Activated T-cell treated with anti-CD3 and anti-CD28 coated beads, Interleukin-2, amount 50 U/mL, for 48 hours (primary cell): ENCODE data around the gene LYPD5.

Experiments
- DNase-seq, 2 experiments: peaks; one replicate each; pipeline ENCODE4 v3.0.0-alpha.2; 2020

The LYPD5 gene

DNA sequence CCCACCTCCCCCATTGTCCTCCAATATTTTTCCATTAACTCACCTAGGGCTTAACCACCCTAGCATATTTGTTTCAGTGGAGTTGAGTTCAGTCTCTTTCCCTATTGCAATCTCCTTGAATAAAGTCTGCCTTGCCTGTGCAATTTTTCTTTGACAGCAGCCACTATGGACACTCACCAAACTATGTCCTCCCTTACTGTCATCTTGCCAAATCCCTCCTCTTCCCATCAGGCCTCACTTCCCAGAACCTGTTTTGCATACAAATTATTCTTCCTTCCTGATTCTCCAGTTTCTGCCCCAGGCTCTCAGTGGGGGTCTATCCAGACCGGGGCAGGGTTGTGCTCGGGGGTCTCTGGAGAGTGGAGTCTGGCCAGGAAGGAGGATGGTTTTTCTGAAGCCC lies 2.2 kb upstream of the LYPD5 start:
- DNase-seq = no peak

DNA sequence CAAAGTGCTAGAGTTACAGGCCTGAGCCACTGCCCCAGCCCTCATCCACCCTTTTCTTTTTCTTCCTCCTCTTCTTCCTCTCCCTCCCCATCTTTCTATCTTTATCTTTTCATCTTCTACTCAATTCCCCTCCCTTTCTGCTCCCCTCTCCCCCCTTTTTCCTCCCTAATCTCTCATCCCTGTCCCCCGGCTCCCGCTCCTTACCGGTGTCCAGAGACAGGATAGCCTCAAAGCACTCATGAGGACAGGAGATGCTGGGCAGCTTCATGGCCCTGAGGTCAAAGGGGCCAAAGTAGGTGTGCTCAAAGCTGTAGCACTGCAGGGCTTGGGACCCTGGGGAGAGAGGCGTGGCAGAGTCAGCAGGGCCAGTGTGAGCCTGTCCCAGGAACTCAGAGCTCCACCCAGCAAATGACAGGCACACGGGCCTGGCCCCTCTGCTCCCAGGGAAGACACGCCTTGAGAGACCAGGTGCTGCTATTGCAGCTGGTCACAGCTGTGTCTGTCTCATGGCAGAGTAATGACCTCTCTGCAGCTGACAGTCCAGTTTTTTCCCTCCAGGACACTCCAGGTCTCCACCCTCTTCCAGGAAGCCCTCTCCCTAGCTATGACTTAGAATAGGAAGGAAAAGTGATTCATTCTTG lies 2.6 kb downstream of the LYPD5 start:
- no peak for DNase-seq

DNA sequence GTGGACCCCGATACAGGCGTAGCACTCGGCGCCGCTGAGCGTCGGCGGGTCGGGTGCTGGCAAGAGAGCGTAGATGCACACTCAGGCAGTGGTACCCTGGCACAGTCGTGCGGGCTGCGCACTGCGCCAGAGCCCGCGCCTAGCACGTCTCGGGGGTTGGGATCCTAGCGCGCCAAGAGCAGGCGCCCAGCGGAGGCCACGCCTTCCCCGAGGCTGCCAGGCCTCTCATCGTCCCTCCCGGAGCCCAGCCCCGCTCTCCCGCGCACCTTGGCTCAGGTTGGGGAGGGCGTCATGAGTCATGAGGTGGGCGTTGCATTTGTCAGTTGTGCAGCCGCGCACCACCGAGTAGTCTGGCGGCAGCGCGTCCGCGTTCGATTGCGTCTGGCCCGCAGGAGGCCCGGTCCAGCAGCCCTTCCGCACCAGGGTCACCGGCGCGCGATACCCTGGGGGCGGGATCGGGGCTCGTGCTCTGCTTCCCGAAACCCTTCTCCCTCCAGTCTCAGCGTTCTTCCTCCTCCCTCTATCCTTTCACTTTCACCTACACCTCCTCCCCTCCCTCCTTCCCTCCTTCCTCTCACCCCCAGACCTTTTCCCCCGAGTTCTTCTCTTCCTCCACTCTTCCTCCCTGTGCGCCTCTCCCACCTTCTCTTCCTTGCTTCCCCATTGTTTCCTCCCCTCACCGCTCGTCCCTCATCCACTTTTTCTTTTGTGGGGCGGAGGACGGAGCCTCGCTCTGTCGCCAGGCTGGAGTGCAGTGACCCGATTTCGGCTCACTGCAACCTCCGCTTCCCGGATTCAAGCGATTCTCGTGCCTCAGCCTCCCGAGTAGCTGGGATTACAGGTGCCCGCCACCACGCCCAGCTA lies 3.5 kb downstream of the LYPD5 start:
- DNase-seq = peak; percentile 77 to 83

DNA sequence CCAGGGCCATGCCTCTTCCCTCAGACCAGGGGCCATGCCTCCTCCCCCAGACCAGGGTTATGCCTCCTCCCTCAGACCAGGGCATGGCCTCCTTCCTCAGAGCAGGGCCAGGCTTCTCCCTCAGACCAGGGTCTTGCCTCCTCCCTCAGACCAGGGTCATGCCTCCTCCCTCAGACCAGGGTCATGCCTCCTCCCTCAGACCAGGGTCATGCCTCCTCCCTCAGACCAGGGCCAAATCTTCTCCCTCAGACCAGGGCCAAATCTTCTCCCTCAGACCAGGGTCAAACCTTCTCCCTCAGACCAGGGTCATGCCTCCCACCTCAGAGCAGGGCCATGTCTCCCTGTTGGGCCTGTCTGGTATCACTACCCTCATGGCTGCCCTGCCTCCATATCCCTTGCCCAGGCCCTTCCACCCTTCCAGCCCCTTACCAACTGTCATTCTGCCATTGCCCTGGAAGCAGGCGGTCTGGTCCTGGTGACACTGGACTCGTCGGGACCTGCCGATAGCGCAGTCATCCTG lies 4.2 kb downstream of the LYPD5 start:
- no peak for DNase-seq

DNA sequence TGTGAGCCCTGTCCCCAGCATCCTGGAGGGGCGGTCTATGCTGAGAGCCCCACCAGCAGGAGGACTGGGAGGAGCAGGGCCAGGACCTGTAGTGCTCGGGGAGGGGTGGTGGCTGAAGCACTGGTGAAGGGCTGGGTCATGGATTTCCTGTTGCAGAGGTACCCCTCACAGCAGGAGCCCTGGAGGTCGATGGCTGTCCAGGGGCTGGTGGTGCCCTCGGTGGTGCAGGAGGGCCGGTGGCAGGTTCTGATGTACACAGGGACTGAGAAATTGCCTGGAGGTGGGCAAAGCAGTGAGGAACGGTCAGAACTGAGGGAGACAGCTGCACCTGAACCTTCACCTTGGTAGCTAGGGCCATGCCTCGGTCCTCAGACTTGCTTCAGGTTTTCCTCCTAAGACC lies 4.7 kb downstream of the LYPD5 start:
- no peak for DNase-seq

DNA sequence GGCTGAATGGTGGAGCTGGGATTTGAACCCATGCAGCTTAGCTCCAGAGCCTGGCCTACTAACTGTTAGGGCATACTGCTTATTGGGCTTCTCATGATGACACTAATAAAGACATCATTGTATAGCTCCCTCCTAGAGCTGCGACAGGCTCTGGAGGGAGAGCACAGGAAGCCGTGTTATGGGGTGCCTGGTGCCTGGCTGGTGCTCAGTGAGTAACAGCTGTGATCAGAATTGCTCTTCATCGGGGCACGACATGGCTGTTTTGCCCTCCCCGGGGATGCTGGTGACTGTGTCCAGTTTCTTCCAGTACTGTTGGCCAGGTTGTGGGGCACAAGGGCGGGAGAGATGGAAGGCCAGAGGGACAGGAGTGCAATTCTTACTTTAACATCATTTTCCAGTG lies 5.1 kb downstream of the LYPD5 start:
- DNase-seq = no peak

DNA sequence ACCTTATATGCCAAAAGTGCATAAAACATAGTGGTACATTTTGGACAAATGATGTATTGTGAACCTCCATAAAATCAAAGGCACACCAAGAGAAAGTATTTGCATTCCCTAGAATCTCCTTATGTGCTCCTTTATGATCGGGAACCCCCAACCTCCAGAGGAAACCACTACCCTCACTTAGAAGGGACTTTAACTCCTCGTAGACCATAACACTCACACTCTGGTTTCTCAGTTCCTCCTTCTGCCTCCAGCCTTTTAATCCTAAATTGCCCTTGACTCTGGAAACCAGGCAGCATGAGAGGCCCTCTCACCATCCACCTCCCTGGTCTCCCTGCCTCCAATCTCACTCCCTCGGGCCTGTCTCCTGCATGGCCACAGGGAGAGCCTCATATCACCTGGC lies 11.7 kb downstream of the LYPD5 start:
- no peak for DNase-seq

DNA sequence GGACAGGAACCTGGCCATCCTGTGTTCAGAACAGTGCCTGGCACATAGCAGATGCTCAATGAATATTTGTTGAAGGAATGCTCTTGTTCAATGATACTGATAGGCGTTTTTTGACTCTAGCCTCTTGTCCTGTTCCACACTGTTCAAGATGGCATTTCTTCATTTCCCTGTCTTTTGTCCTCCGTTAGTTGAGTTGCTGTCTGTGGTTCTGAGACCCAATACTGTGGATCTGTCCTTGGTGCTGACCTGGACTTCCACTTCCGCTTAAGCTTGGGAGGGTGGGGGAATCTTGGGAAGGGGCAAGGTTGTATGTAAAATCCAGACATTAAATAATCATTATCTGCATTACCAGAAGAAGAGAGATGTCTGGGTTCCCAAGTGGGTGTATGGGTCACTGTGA lies 13.2 kb downstream of the LYPD5 start:
- no peak for DNase-seq

DNA sequence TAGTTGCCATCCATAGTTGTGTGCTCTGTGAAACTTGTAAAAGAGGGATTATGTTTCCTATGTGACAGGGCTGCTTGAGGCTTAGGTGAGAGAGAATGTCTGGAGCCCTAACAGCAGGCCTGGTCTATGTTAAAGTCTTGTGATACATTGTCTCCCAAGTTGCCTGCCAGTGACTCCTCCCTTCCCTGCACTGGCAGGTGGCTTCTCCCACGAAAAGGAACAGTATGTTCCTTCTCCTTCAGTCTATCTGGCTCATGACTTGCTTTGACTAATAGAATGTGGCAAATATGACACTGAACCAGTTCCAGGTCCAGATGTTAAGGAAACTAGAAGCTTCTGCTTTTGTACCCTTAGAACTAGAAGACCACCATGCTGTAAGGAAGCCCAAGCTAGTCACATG lies 15.6 kb downstream of the LYPD5 start:
- DNase-seq = no peak

DNA sequence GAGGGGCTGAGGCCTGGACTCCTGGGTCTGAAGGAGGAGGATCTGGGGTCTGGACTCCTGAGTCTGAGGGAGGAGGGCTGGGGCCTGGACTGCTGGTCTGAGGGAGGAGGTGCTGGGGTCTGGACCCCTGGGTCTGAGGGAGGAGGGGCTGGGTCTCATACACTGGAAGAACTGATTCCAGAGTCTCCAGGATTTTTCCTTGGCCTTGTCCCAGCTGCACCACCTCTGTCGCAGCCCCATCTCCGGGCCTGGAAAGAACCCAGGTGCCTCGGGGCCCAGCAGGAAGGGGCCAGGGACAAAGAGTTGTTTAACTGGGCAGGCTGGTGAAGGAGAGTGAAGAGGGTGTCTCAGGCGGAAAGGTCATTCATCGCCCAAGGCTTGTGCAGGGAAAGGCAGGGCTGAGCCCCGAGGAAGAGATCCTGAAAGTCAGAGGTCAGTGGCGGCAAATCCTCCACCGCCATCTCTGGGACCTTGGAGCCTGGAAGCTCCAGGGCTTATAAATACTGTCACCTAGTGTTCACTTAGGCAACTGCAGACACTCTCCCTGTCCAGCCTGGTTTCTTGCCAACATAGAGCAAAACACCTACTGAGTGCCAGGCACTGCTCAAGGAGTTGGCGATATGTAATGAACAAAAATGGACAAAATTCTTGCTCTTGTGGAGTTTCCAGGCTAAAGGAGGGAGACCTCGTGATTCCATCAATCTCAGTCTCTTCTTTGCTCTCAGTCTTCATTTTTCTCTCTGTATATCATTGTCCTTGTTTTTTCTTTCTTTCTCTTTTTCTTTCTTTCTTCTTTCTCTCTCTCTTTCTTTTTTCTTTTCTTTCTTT lies 17.1 kb downstream of the LYPD5 start:
- peak; percentile 69 to 72 for DNase-seq

DNA sequence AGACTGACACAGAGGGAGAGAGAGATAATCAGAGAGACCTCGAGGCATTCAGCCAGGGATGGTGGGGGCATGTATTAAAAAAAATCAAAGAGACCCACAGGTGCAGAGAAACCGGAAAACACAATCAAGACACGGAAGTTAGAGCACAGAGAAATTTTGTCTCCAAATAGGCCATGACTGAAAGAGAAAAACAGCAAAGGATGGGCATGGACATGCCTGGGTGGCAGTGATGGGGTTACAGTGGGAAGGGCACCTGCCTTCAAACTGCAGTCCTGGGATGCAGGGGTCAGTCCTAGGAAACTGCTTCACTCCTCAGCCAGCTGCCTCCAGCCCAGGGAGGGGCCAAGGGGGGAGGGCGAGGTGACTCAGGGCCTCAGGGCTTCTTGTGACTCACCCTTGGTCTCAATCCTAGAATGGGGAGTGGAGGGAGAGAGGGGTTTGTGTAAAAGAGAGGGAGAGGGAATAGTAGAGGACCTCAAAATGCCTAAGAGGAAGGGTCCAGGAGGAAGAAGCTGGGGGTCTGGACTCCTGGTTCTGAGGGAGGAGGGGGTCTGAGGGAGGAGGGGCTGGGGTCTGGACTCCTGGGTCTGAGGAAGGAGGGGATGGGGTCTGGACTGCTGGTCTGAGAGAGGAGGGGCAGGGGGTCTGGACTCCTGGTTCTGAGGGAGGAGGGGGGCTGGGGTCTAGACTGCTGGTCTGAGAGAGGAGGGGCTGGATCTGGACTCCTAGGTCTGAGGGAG lies 17.8 kb downstream of the LYPD5 start:
- DNase-seq = peak; percentile 80 to 83

DNA sequence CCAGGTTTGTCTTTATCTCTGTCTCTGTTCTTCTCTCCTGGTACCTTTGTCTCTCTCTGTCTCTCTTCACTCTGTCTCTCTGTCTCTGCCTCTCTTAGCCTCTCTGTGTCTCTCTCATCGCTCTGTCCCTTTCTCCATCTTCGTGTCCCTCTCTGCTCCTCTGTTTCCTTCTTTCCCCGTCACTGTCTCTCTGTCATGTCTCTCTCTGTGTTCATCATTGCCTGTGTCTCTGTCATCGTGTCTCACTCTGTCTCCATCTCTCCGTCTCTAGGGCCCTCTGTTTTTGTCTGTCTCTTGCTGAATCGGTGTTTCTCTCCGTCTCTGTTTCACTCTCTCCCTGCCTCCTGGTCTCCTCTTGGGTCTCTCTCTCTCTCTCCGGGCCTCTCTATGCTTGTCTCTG lies 18.6 kb downstream of the LYPD5 start:
- DNase-seq = no peak

DNA sequence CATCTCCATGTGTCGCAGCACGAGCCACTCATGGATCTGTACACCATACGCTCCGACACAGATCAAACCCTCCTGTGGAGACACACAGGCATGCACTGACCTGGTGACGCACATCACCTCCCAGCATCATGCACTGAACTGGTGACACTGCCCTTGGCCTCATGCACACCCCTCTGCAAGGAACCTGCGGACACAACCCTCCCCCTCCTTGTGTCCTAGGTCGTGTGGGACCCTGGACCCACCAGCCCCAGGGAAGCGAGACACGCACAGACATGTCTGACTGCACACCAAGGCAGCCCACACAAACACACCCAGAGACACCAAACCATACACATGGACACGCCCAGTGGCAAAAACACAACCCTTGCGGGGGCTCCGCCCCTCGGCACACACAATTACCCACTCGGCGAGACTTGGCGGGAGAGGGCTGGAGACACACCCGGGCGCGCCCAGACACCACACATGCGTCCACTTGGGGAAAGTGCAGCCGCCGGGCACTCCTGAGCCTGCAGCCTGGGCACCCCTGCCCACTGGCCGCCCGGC lies 19.5 kb downstream of the LYPD5 start:
- no peak for DNase-seq

DNA sequence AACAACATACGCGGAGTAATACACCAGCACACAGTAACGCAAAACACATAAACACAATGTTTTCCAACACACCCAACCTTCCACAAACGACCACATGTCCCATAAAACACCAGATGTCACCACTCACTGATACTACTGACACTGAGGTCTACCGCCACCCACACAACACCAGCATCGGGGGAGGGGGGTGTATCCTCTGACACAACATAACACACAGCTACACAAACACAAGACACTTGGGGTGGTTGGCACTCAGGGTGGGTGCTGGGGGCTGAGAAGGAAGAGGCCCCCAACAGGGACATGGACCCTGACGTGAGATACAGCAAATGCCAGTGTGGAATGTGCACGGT lies 20.0 kb downstream of the LYPD5 start:
- DNase-seq = peak in 1 of 2 experiments; percentile 41

DNA sequence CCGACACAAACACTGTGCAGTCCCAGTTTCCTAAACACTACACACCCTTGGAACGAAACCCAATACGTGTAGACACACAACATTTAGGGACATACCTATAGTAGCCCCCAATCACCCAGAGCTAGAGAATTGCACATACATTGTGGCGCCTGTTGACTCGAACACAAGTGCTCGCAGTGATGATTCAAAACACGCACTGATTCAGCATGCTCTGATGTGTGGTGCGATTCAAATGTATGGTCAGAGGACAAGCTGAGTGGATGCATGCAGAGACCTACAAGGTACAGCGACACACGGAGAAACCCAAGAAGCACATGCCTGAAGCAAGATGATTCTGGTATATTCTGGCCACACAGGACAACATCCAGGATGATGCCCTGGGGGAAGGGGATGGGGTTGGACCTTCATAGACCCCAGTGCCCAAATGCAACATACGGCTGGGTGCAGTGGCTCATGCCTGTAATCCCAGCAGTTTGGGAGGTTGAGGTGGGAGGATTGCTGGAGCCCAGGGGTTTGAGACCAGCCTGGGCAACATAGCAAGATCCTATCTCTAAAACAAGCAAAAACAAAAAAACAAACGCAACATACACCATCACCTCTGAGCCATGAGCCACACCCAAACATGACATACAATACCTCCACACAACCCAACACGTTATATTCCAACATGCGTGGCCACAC lies 20.5 kb downstream of the LYPD5 start:
- peak; percentile 63 to 64 for DNase-seq

DNA sequence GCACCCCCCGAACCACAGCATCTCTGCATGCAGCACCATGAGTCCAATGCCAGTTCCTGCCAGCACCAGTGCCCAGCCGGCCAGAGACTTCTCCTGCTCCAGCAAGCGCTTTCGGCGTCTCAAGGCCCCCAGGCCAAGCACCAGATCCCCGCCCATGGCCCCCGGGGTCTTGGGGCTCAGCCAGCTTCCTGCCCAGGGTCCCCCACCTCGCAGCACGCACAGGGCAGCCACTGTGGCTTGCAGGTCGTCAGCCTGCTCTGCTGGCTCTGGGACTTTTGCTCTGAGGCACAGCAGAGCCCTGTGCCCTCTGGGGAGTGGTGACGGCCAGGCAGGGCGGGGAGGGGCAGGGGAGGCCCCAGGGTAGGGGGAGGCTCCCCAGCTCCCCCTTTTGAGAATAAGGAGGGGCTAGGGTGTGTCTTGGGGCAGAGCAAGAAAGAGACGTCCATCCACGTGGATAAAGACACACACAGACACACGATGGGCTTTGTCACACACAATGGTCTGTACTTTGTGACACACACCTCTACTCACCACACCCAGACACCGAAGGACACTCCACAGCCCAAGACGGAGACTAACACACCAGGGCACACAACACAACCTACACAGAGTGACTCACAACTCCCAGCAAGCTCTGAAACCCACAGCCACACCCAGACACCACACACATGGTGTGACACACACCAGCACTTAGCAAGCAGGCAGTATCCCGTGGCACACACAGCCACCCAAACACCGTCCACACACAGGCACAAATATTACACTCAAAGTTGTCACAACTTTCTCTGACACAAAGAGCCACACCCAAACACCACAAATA lies 21.3 kb downstream of the LYPD5 start, which contains the start of gene KCNN4:
Gene KCNN4 (minus strand): TSS at position 268 of the 820 bp plus-strand sequence. CDS start 112 bp downstream, at position 156.
- peak; percentile 84 to 85 for DNase-seq

DNA sequence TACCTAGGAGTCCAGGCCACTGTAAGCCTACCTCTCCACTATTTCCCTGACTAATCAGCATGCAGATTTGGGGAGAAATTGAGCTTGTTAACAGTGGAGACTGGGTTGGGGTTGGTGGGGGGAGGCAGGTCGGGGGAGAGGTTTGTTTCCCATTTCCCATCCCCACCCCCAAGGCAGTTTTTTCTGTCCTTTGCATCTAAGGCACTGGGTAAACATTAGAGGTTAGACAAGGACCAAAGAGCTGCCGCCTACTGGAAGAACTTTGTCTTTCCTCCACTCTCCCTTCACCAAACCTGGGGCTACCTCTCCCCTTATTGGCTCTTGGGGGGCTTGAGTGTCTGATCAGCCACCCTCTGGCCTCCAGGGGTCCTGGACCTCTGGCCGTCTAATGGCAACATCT lies 22.4 kb downstream of the LYPD5 start:
- peak in 1 of 2 experiments; percentile 39 for DNase-seq

DNA sequence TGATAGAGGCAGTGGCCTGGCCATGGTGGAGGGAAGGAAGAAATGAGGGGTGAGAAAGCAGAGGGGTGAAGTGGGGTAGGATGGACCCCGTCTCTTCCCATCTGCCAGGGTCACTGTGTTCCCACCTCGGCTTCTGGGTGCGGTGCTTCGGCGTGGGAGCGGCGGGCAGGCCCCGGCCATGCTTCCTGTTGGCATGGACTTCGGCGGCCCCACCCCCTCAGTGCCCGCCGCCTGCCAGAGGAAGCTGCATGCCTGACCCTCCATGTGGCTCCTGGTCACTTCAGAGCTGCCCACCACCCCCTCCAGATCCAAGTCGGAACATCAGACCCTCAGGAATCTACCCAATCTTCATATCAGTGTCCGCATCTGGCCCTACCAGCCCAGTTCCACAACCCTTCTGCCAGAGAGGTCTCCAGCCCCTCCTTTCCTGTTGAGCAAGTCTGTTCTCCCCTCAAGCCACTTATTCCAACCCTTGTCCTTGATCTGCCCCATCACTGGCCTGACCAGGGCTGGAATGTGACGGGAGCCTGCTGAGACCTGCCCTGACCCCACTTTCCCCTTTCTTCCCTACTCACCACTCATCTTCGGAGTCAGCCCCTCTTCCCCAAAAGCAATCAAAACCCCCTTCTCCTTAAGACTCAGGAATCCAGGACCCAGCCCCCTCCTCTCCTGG lies 23.0 kb downstream of the LYPD5 start:
- no peak for DNase-seq

DNA sequence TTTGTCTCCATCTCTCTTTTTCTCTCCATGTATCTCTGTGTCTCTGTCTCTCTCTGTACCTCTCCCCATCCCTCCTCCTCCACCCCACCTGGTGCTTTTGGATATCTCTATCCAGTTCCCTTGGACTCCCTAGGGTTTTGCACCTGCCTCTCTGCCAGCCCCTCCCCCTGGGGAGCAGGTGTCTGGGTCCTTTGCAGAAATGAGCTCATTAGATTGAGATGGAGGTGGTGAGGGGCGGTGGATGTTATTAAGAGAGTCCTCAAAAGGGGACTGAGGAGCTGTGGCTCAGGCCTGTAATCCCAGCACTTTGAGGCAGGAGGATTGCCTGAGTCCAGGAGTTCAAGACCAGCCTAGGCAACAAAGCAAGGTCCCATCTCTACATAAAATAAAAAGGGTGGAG lies 23.6 kb downstream of the LYPD5 start:
- DNase-seq = no peak

DNA sequence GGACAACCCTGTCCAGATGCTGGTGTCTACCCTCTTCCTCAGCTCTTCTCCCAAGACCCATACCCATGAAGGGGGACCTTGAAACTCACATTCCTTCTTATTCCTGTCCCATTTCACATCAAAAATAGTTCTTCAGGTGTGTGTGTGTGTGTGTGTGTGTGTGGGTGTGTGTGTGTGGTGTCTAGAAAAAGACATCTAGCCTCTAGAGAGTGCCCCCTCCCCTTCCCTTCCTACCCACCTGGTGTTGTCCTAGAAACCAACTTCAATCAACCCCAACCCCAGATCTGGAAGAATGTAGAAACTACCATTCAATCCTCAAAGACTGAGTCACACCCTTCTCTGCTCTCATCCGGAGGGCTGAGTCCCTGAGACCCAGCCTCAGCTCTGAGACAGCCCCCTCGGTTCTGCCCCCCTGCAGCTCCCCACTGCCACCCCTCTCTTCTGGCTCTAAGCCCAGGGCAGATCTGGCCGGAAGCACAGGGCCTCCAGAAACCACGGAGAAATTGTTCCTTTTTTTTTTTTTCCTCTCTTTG lies 25.0 kb downstream of the LYPD5 start:
- peak in 1 of 2 experiments; percentile 43 for DNase-seq
